ENCODE results near the gene METTL27.
"Not testable (repeated sequence)": the region's sequence is repeated elsewhere in the genome, so short reads cannot be mapped to it uniquely, and the experiment has no call there.

The METTL27 gene, protein sequence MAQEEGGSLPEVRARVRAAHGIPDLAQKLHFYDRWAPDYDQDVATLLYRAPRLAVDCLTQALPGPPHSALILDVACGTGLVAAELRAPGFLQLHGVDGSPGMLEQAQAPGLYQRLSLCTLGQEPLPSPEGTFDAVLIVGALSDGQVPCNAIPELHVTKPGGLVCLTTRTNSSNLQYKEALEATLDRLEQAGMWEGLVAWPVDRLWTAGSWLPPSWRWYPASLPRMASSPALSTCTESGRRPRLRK

DNA sequence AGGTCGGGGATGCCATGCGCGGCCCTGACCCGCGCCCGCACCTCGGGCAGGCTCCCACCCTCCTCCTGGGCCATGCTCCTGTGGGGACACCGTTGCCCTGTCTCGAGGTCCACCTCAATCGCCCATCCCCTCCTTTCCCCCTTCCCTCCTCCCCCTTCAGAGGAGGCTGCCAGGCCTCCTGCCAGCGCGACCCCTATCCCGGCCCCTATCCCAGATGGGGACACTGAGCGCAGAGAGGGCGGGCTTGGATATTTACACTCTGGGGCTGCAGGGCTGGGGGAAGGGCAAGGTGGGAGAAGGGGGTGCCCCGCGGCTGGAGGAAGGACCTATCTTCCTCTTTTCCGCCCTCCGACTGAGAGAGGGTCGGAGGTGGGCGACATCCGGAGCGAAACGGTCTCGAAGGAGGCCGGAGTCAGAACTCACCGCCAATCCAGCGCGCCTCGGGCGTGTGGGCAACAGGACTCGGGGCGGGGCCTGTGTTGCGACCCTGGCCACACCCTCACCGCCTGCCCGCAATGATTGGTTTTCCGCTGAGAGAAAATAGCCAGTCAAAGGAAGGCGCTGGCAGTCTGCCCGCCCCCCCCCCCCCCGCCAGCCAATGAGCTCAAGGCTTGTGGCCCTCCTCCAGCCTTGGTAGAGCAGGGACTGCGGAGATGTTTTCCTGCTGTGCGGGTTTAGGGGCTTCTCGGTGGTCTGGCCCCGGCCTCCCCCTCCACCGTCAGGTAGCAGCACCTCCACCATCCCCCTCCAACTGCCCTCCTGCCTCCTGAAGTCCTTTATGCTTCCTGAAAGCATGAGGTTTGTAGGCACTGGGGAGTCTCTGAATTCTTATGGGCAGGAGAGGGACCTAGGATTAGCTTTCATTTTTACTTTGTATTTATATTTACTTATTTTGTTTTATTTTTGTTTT is at the start of gene METTL27:
Gene METTL27, minus strand, starts transcription at position 450 of the 910 bp plus-strand sequence. Its CDS starts 376 bp downstream, at position 74.
- peak; percentile 84 for DNase-seq

DNA sequence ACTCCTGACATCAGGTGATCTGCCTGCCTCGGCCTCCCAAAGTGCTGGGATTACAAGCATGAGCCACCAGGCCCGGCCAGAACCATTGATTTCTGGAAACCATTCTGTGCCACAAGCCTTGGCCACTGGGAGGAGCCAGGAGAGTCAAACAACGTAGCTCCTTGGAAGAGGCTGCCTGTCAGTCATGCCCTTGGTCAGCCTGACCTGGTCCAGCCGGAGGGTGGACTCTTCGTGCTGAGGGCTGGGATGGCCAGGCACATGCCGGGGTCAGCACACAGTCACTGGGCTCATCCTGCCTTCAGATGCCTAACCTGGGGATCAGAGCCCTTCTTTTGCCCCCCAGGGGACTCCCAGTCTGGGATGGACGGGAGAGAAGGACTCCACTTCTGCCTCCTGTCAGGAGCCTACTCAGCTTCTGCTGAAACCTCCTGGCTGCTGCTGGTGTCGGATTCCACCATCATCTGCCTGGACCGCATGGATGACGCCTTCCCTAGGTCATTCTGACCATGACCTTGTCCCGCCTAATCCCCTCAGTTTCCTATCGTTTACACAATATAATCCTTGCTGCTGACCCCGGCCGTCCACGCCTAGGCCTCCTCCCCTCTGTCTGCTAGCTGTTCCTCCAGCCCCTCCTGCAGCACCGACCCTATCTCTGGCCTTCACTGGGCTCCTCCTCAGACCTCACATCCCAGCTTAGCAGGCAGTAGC is 49.0 kb upstream of the METTL27 start:
- no peak for DNase-seq

DNA sequence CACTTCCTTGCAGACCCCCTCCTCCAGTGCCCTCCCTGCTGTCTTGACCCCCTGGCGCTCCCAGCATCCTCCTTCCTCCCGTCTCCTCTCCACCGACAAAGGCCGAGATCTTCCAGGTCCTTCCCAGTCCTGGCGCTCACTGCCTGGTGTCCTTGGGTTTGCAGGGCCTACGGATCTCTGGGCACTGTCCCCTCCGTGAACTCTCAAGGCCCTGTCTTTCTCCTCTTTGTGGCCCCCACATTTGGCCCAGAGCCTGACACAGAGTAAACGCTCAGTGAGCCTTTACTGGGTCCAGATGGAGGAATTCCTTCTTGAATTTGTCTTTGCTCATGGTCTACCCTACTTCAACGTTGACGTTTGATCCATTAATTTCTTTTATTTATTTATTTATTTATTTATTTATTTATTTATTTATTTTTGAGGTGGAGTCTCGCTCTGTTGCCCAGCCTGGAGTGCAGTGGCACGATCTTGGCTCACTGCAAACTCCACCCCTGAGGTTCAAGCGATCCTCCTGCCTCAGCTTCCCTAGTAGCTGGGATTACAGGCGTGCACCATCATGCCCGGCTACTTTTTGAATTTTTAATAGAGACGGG is 48.3 kb upstream of the METTL27 start:
- DNase-seq: no peak

DNA sequence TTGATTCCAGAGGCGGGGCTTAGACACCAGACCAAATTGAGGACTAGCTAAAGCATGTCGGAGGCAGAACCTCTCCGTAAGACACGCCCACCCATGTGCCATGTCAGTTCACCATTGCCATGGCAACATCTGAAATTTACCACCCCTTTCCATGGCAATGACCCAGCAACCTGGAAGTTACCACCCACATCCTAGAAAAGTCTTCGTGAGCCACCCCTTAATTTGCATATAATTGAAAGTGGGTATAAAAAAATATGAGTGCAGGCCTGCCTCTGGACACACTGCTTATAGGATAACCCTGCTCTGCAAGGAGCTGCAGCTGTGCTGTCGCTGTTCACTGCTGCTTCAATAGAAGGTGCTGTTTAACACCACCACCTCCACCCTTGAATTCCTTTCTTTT is 46.6 kb upstream of the METTL27 start:
- DNase-seq: no peak

DNA sequence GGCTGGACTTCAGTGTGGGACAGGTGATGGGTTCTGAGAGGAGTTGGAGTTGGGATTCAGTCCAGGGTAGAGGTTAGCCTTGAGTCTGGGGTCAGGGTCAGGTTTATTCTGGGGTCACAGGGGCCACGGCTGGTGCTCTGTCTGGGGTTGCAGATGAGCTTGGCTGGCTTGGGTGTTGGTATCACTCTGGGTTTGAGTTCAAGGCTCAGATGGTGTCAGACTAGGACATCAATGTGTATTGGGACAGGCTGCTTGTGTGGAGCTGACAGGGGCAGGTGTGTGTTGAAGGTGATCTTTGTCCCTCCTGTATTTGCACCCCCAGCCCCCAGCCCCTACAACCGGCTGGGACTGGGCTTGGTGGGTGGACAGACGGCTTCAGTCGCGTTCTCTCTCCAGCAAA is 45.4 kb upstream of the METTL27 start:
- DNase-seq: no peak

DNA sequence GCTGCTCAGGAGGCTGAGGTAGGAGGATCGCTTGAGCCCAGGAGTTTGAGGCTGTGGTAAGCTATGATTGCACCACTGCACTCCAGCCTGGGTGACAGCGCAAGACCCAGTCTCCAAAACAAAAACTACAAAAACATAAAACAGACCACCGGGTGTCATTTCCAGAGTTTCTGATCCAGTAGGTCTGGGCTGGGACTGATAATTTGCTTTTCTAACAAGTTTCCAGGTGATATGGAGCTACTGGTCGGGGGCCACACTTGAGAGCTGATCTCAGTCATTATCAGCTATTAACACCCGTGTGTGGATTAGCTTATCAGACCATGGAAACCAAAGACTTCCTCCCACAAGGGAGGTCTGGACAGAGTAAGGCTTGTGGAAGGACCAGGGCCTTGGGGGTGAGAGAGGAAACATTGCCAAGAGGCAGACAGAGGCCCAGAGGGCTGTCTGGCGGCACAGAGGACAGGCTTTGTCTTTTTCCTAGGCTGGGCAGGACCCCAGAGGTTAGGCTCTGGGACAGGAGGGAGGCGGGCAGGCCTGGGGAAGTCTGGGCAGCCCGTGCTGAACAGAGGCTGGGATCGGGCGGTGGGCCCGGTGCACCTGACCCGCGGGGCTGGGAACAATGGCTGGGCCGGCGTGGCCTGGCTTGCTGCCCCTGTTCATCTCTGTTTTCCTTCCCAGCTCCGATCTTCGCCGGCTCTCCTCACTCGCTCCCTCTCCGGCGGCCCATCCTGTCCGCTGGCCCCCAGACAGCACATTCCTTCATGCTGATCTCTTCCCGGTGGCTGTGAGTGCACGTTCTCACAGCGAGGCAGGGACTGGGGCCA is 43.9 kb upstream of the METTL27 start:
- no peak for DNase-seq

DNA sequence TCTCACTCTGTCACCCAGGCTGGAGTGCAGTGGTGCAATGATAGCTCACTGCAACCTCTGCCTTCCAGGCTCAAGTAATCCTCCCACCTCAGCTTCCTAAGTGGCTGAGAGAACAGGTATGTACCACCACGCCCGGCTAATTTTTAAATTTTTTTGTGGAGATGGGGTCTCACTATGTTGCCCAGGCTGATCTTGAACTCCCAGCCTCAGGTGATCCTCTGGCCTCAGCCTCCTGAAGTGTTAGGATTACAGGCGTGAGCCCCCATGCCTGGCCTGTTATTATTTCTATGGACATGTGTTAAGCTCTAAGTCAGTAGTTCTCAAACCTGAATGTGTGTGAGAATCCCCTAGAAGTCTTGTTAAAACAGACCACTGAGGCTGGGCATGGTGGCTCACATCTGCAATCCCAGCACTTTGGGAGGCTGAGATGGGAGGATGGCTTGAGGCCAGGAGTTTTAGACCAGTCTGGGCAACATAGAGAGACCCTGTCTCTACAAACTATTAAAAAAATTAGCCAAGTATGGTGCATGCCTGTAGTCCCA is 43.2 kb upstream of the METTL27 start:
- no peak for DNase-seq

DNA sequence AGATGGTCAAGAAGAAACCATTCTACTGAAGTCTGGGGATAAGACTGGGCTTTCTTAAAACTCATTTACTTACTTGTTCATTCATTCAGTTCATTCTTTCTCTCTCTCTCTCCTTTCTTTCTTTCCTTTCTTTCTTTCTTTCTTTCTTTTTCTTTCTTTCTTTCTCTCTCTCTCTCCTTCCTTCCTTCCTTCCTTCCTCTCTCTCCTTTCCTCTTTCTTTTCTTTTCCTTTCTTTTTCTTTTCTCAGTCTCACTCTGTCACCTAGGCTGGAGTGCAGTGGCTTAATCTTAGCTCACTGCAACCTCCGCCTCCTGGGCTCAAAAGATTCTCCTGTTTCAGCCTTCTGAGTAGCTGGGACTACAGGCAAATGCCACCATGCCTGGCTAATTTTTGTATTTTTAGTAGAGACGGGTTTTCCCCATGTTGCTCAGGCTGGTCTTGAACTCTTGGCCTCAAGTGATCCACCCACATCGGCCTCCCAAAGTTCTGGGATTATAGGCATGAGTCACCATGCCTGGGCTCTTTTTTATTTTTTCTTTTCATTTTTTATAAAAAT is 42.6 kb upstream of the METTL27 start:
- not testable (repeated sequence) for DNase-seq

DNA sequence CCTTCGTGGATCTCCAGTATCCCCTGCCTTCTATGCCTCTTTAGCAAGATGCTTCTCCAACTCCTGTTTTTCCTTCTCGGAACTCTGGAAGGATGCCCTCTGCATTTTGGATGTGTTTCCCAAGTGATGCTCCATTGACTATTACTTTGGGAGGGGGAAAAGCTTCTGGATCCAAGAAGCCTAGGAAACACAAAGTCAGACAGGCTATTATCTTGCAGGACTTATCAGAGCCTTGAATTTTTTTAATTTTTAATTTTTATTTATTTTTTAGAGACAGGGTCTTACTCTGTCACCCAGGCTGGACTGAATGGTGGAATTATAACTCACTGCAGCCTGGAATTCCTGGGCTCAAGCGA is 39.7 kb upstream of the METTL27 start:
- no peak for DNase-seq

DNA sequence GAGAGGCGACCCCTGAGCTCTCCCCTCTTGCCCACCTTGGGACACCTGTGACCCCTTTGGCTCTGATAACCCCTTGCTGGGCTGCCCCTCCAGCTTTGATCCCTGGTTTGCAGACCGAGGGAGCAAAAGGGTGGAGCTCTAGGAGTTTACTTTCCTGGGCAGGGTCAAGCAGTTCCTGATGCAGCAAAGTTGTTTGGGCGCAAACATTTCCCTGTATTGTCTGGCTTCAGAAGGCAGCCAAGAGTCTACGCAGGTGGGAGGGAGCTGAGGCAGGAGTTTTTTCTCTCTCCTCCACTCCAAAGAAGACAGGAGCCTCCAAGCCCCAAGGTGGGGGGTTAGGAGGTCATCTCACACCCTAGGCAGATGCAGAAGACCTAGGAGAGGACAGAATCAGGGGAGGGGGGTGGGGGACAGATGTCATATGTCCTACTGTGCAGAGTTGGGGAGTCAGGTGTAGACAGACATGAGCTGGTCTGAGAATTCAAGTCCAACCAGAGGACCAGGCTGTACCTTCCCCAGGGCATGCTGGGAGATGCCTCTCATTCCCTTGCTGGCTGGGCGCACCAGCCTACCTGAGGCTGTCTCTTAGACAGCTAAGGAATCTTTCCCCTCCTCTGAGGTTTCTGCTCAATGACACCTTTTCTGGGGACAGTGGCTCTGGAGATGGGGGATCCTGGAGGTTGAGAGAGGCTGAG is 39.2 kb upstream of the METTL27 start:
- DNase-seq: no peak

DNA sequence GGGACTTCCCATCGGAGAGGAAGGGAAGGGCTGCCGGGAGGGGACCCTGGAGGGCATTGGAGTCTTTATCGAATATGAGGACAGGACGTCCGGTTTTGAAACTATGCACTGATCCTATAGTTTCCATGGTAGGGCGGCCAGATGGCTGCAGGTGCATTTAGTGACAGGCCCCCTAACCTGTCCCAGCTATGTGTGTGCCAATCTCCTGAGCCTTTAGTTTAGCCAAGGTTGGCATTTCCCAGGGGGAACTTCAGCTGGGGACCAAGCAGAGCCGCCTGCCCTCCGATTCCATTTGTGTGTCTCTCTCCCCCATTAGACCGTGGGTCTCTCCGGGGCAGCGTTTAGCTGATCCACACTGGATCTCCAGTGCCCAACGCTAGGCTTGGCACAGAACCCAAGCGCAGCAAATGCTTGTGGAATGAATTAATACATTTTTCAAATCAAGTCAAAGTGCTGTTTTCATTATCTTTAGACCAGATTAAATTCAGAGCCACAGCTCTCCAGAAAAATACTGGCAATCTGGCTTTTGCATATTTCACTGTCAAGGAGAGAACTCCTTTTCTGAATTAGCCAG is 38.5 kb upstream of the METTL27 start:
- DNase-seq: no peak

DNA sequence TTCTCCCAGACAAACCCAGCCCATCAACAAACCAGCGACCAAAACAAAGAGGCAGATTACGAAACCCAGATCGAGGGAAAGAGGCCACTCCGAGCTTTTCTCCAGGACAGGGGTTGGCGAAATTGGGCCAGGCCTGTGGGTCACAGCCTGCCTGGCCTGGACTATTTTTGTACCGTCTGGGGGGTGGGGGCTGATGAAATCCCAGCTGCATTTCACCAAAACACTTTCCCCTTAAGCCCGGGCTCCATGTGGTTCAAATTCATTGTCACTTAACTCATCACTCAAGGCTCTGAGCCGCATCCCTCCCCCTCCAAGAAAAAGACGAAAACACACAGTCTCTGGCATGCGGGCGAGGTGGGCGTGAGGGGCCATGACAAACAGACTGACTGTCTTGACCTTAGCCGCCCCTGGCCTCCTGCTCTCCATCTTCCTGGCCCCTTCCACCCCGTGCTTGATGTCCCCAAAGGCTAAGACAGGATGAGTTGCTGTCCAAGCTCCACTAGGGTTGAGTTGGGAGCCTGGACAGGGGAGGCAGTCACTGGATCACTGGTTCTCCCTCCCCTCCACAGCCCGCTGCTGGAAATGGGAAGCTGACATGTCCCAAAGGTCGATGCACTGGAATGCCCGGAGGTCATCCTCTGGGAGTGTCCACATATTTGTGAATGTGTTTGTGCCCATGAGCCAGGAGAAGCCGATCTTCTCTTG is 37.8 kb upstream of the METTL27 start:
- DNase-seq: no peak

DNA sequence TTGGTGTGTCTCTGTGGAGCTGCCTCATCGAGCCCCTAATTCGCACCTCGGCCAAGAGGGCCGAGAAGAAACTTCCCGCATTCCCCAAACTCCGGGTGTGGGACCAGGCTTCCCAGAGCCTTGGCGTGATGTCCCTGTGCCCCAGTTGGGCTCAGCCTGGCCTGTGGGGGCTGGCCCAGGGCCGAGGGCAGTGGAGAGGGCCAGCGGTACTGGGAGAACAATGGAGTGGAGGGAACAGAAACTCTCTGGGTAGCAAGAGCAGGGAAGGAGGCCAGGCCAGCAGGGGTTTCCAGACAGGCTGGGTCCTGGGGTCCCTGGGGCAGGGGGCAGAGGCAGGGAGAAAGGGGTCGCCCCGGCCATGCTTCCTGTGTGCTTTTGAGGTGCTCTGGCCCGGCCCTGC is 34.7 kb upstream of the METTL27 start:
- no peak for DNase-seq

DNA sequence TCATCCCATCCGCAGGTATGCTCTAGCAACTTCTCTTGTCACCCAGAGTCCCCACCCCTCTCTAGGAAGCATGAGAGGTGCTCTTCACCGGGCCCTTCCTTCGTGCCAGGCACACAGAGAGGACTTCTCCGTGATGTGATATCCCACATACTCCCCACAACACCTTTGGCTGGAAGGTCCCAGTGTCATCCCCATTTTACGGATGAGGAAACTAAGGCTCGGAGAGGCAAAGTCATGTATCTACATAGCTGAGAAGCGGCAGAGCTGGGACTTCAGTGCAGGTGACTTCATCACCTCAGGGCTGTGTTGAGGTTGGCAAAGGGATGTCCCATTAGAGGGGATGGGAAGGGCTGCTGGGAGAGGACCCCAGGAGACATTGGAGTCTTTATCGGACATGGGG is 34.0 kb upstream of the METTL27 start:
- DNase-seq: no peak

DNA sequence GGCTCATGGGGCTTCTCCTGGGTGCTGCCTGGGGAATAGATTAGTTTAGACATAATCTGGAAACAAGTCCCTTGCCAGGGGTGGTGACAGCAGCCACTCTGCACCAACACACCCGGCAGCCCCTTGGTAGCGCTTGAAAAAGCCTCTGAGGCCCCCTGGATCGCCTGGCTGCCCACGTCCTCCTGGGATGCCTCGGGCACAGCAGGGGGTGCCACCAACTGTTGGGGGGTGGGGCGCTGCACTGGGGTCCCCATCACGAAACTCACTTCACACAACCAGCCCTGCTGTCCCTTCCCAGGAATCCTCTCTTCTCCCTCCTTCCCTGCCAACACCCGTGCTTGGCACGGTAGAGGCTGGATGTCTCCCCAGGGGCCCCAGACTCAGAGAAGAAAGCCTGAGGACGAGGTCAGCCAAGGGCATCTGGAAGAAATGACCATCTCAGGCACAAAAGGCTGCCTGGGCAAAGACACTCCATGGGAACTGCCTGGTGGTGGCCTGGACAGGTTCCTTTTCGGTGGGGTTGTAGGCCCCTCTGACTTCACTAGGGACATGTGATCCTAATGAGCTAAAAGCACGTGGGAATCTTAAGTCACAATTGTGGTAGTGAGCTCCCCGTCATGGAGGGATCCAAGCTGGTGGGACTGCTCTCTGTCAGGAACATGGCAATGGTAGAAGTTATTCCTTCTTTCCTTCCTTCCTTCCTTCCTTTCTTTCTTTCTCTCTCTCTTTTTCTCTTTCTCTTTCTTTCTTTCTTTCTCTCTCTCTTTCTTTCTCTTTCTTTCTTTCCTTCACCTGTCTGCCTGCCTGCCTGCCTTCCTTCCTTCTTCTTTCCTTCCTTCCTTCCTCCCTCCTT is 30.0 kb upstream of the METTL27 start:
- no peak for DNase-seq

DNA sequence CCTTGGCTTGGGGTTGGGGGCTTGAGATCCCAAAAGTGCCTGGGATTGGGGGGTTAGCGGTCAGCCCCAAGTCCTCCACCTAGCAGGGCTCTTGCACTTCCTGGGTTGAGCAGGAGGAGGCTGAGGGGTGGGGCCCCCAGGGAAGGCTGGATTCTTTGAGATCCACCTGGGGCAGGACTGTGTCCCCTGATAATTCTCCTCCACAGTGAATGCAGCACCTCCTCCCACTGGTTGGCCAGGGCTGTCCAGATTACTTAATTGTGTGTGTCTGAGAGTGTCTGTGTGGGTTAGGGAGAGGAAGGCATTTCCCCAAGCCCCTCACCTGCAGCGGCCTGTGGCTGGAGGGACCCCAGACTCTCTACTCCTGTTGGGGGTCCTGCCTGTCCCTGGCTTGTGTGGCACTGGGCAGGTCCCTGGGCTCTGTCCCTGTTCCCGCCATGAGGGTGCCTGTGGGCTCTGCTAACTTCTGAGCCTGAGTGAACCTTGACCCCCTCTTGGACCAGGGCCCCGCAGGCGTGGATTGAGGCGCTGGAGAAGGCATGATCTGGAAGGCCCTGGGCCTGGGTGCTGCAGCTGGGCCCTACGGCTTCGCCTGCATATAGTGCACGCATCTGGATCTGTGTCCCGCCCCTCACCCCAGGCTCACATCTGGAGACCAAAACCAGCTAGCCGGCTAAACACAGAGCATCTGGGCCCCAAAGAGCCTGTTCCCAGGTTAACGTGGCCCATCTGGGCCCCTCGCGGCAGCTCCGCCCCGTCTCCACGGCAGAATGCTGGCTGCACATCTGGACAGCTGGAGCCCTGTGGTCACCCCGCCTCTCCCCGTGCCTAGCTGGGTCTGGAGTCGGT is 29.1 kb upstream of the METTL27 start:
- DNase-seq: no peak

DNA sequence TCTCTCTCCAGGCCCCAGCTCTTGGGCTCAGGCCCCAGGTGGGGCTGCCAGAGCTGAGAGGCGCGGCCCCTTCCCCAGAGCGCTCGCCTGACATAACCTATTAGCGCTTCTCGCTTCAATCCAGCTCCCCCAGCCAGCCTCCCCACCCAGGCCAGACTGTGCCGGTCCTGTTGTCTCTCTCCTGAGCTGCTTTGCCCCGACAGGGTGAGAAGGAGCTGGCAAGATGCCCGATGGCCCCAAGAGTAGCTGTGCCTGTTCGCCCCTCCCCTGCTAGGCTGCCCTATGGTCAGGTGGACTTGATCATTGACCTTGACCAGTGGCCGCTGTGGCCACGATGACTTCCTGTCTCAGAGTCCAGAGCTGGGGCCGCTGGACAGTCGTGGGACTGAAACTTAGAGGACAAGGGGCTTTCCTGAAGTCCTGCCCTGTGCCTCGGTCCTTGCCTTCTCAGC is 27.8 kb upstream of the METTL27 start:
- no peak for DNase-seq

All from DMS79 treated with DMSO at 0.1 percent for 48 hours (cell line).